Neuronal stem cell (in vitro differentiated cells): ENCODE data around the gene TPRX2.
A peak's percentile ranks its signal among the peaks of the same experiment; 100 is the strongest.

Experiments used
- DNase-seq: peaks from one replicate; pipeline ENCODE4 v3.0.0-alpha.2; 2013; ENCODE audit warnings: low spot score
- H2AFZ ChIP-seq: one replicate; pipeline ENCODE4 v1.6.1; 2013; ENCODE audit warnings: mild to moderate bottlenecking, low read length, inconsistent platforms
- H2AK5ac ChIP-seq: 2 replicates; pipeline ENCODE4 v1.6.1; 2013; ENCODE audit warnings: low read depth, mild to moderate bottlenecking, inconsistent platforms, low read length, moderate library complexity, mixed read lengths
- H2BK120ac ChIP-seq: 2 replicates; pipeline ENCODE4 v1.6.1; 2013; ENCODE audit warnings: low read depth, mild to moderate bottlenecking, inconsistent platforms, low read length, moderate library complexity, mixed read lengths
- H2BK12ac ChIP-seq: one replicate; pipeline ENCODE4 v1.6.1; 2013; ENCODE audit warnings: low read length, inconsistent platforms
- H2BK15ac ChIP-seq: 2 replicates; pipeline ENCODE4 v1.6.1; 2013; ENCODE audit warnings: mild to moderate bottlenecking, low read length, inconsistent platforms, mixed read lengths
- H2BK5ac ChIP-seq: one replicate; pipeline ENCODE4 v1.6.1; 2013; ENCODE audit warnings: inconsistent platforms, mild to moderate bottlenecking, low read length, moderate library complexity
- H3K14ac ChIP-seq: one replicate; pipeline ENCODE4 v1.6.1; 2013; ENCODE audit warnings: low read length, inconsistent platforms
- H3K18ac ChIP-seq: 2 replicates; pipeline ENCODE4 v1.6.1; 2013; ENCODE audit warnings: low read length, inconsistent platforms
- H3K23ac ChIP-seq: 2 replicates; pipeline ENCODE4 v1.6.1; 2013; ENCODE audit warnings: low read depth, mild to moderate bottlenecking, mixed read lengths, low read length, inconsistent platforms; ENCODE audit not compliant: poor library complexity
- H3K27ac ChIP-seq: replicated peaks from 3 replicates; pipeline ENCODE4 v1.5.1; 2013; ENCODE audit warnings: low read length, inconsistent platforms
- H3K27me3 ChIP-seq, 3 experiments: 2 replicates each; pipeline ENCODE4 v1.6.1; 2013; ENCODE audit warnings: low read length in 3 of 3, mild to moderate bottlenecking in 2 of 3, inconsistent platforms in 1 of 3, low read depth in 1 of 3, mixed read lengths in 1 of 3, moderate library complexity in 1 of 3; ENCODE audit not compliant: control insufficient read depth in 3 of 3, insufficient read depth in 3 of 3
- H3K36me3 ChIP-seq, 2 donors: replicated peaks in 1 of 2; 2 replicates each; pipeline ENCODE4 v1.6.1; 2013; ENCODE audit warnings: low read length in 2 of 2; ENCODE audit not compliant: control insufficient read depth in 2 of 2, insufficient read depth in 2 of 2
- H3K4ac ChIP-seq: 2 replicates; pipeline ENCODE4 v1.6.1; 2013; ENCODE audit warnings: inconsistent platforms, mild to moderate bottlenecking, low read length, moderate library complexity
- H3K4me1 ChIP-seq, 2 donors: 1 replicate in 1 of 2; 2 replicates in 1 of 2; pipeline ENCODE4 v1.6.1; 2013; ENCODE audit warnings: low read length in 2 of 2, low read depth in 1 of 2; ENCODE audit not compliant: control insufficient read depth in 2 of 2, insufficient read depth in 1 of 2
- H3K4me2 ChIP-seq: one replicate; pipeline ENCODE4 v1.6.1; 2013; ENCODE audit warnings: mild to moderate bottlenecking, low read length, inconsistent platforms; ENCODE audit not compliant: insufficient read depth, poor library complexity, severe bottlenecking
- H3K4me3 ChIP-seq, 2 donors: 2 replicates each; pipeline ENCODE4 v1.5.1; 2013; ENCODE audit warnings: low read length in 2 of 2, mild to moderate bottlenecking in 2 of 2, inconsistent platforms in 1 of 2, moderate library complexity in 1 of 2
- H3K79me1 ChIP-seq: one replicate; pipeline ENCODE4 v1.6.1; 2013; ENCODE audit warnings: low read depth, mild to moderate bottlenecking, inconsistent platforms, low read length, moderate library complexity
- H3K9ac ChIP-seq: one replicate; pipeline ENCODE4 v1.6.1; 2013; ENCODE audit warnings: mild to moderate bottlenecking, low read depth, low read length, inconsistent platforms; ENCODE audit not compliant: poor library complexity
- H3K9me3 ChIP-seq, 2 donors: replicated peaks in 1 of 2; 2 replicates each; pipeline versions ENCODE3 to v1.6.1; 2013; ENCODE audit warnings: low read length in 2 of 2, mild to moderate bottlenecking in 2 of 2, inconsistent platforms in 1 of 2, low read depth in 1 of 2, mixed read lengths in 1 of 2, moderate library complexity in 1 of 2; ENCODE audit not compliant: control insufficient read depth in 2 of 2, insufficient read depth in 1 of 2
- H4K8ac ChIP-seq: one replicate; pipeline ENCODE4 v1.6.1; 2013; ENCODE audit warnings: low read depth, mild to moderate bottlenecking, inconsistent platforms, low read length, moderate library complexity
- H4K91ac ChIP-seq: one replicate; pipeline ENCODE4 v1.6.1; 2013; ENCODE audit warnings: low read length, low read depth, mild to moderate bottlenecking, inconsistent platforms; ENCODE audit not compliant: poor library complexity
- WGBS, 2 donors: extraction: QIAGEN DNeasy Blood & Tissue Kit; methylation state at CpG; one replicate each; pipeline ENCODE4 v1.1.7; 2013; ENCODE audit warnings: missing lambda C conversion rate in 2 of 2, mixed read lengths in 1 of 2; ENCODE audit not compliant: insufficient read length in 2 of 2, insufficient replicate concordance in 1 of 2; ENCODE audit errors: extremely low coverage in 2 of 2; 5-methylcytosine and 5-hydroxymethylcytosine counted together

Gene TPRX2

GRCh38 chr19:47824396-47824795 is 34.6 kb upstream of the TPRX2 start:
- Histone ChIP-seq H3K4me3 (no peak overlapping the region), H2AFZ (no peak overlapping the region), H3K18ac (peak overlapping the region; percentile 41), H3K4ac (no peak overlapping the region), H3K27ac (no peak overlapping the region), H4K8ac (no peak overlapping the region), H3K79me1 (no peaks in the 10 kb centered on the region), H3K4me2 (no peak overlapping the region), H3K9ac (no peak overlapping the region), H3K4me1 (peaks cover 5 to 25% of the 10 kb centered on the region in 2 donors), H2BK12ac (no peak overlapping the region), H3K36me3 (no peaks in the 10 kb centered on the region), H3K14ac (no peak overlapping the region), H2BK120ac (no peak overlapping the region), H4K91ac (no peak overlapping the region), H2BK15ac (peak overlapping the region; percentile 33), H2BK5ac (no peak overlapping the region), H2AK5ac (peak overlapping the region; percentile 72), H3K23ac (peak overlapping the region; percentile 3), H3K27me3 (peaks cover 0 to 35% (median 0%) of the 10 kb centered on the region in 3 experiments), H3K9me3 (peaks cover 0 to 4% of the 10 kb centered on the region in 2 donors)
- no CpG with 5 or more reads among the region's 6 CpGs for WGBS, 2 donors
- no peak for DNase-seq

- Histone ChIP-seq H3K9me3 (peaks cover 0 to 4% of the 10 kb centered on the region in 2 donors), H3K27me3 (peaks cover 0 to 16% (median 0%) of the 10 kb centered on the region in 3 experiments), H3K27ac (no peak overlapping the region), H3K18ac (no peak overlapping the region), H4K8ac (no peak overlapping the region), H4K91ac (no peak overlapping the region), H2AFZ (no peak overlapping the region), H3K4me2 (no peak overlapping the region), H3K4me3 (no peak overlapping the region), H2BK15ac (no peak overlapping the region), H2AK5ac (no peak overlapping the region), H3K9ac (no peak overlapping the region), H3K4ac (no peak overlapping the region), H3K36me3 (no peaks in the 10 kb centered on the region), H3K23ac (no peak overlapping the region), H2BK12ac (no peak overlapping the region), H2BK5ac (no peak overlapping the region), H3K4me1 (peaks cover 0 to 10% of the 10 kb centered on the region in 2 donors), H3K79me1 (no peaks in the 10 kb centered on the region), H2BK120ac (no peak overlapping the region), H3K14ac (no peak overlapping the region)
- DNase-seq: no peak
- no CpG with 5 or more reads among the region's 6 CpGs for WGBS, 2 donors
These were observed 32.2 kb upstream of the TPRX2 start for GRCh38 chr19:47826800-47827199.

GRCh38 chr19:47832723-47833122 is 26.3 kb upstream of the TPRX2 start:
- H3K27me3 ChIP-seq: no peaks in the 10 kb centered on the region
- H3K4me2 ChIP-seq: no peak overlapping the region
- no peaks in the 10 kb centered on the region for H3K9me3 ChIP-seq
- H3K79me1 ChIP-seq: no peaks in the 10 kb centered on the region
- no peak overlapping the region for H2BK120ac ChIP-seq
- no peak overlapping the region for H3K9ac ChIP-seq
- H3K18ac ChIP-seq: no peak overlapping the region
- no CpG with 5 or more reads among the region's 4 CpGs for WGBS, 2 donors
- H4K8ac ChIP-seq: no peak overlapping the region
- H3K36me3 ChIP-seq: no peaks in the 10 kb centered on the region
- H3K4ac ChIP-seq: no peak overlapping the region
- H2AFZ ChIP-seq: no peak overlapping the region
- H3K4me1 ChIP-seq: peaks cover 0 to 3% of the 10 kb centered on the region in 2 donors
- no peak overlapping the region for H3K14ac ChIP-seq
- no peak overlapping the region for H2BK15ac ChIP-seq
- no peak overlapping the region for H2BK5ac ChIP-seq
- DNase-seq: no peak
- H2AK5ac ChIP-seq: no peak overlapping the region
- no peak overlapping the region for H3K27ac ChIP-seq
- no peak overlapping the region for H3K4me3 ChIP-seq
- no peak overlapping the region for H4K91ac ChIP-seq
- no peak overlapping the region for H3K23ac ChIP-seq
- no peak overlapping the region for H2BK12ac ChIP-seq

- Histone ChIP-seq H3K79me1 (no peaks in the 10 kb centered on the region), H3K36me3 (no peaks in the 10 kb centered on the region), H2BK120ac (no peak overlapping the region), H3K27me3 (peaks cover 0 to 5% (median 0%) of the 10 kb centered on the region in 3 experiments), H4K91ac (peak overlapping the region; percentile 89), H3K4ac (no peak overlapping the region), H3K18ac (peak overlapping the region; percentile 65), H2BK5ac (no peak overlapping the region), H3K4me3 (no peak overlapping the region), H4K8ac (no peak overlapping the region), H3K4me2 (no peak overlapping the region), H3K9me3 (no peaks in the 10 kb centered on the region), H2BK15ac (no peak overlapping the region), H2AFZ (no peak overlapping the region), H3K27ac (no peak overlapping the region), H3K4me1 (peaks cover 3 to 14% of the 10 kb centered on the region in 2 donors), H3K14ac (no peak overlapping the region), H2BK12ac (peak overlapping the region; percentile 49), H2AK5ac (peak overlapping the region; percentile 79), H3K9ac (no peak overlapping the region), H3K23ac (no peak overlapping the region)
- no peak for DNase-seq
- WGBS, 2 donors: no CpG with 5 or more reads among the region's 8 CpGs
These were observed 23.0 kb upstream of the TPRX2 start for GRCh38 chr19:47836038-47836437.
